K562 (cell line): ENCODE data around the gene FRMPD4. TPM values are rescaled to one million over a fixed set of nuclear protein-coding genes. Genes with fewer than 3 reads are reported as not detected.

Experiments used
- ATAC-seq: fragments of 200-7000 bp; cut with Tn5 transposase; 3 replicates; pipeline ENCODE4 v1.9.1; 2020; ENCODE audit warnings: moderate library complexity
- BruUV-seq: library from RNA; stranded (reverse); fragments of 400-500 nt; replicated peaks from 2 replicates; lab custom pipeline; 2021; lab: Mats Ljungman, UMichigan
- CTCF ChIA-PET: fragments of 300-600 bp; formaldehyde crosslinking; extraction: SDS; loops from one replicate; lab custom pipeline; 2021; ENCODE audit warnings: low intra/inter-chr PET ratio; lab: Yijun Ruan, JAX
- POLR2A ChIA-PET: fragments of 300-600, 350-650 bp; sonication (Branson Sonifier 250); formaldehyde crosslinking; extraction: SDS; loops from one replicate; lab custom pipeline; 2021; ENCODE audit warnings: antibody characterized with exemption, inconsistent platforms; lab: Yijun Ruan, JAX
- DNase-seq, 4 experiments: peaks; one replicate each; pipeline versions ENCODE4 v3.0.0 to v3.0.0-alpha.2; 2011 to 2018; ENCODE audit warnings: low spot score in 3 of 4, mixed read lengths in 3 of 4; ENCODE audit errors: extremely low read depth in 1 of 4
- FAIRE-seq: peaks from 2 replicates; lab custom pipeline; 2011; peaks lifted over from hg19 to GRCh38; lab: Jason Lieb, UNC
- H2AFZ ChIP-seq: 2 replicates; pipeline ENCODE4 v1.6.0; 2011; ENCODE audit warnings: low read depth, low read length, control low read depth, inconsistent platforms
- H3K27ac ChIP-seq: fragments of 200-600 bp; 3 replicates; pipeline ENCODE4 v1.8.0; 2011; ENCODE audit warnings: low read depth, mild to moderate bottlenecking, control low read depth, inconsistent platforms, low read length, moderate library complexity, mixed read lengths; ENCODE audit errors: extremely low read depth
- H3K27me3 ChIP-seq, 2 experiments: fragments of 300-600 bp in 1 of 2; 2 replicates in 1 of 2; 3 replicates in 1 of 2; pipeline versions ENCODE4 v1.6.0 to v1.8.0; 2011; ENCODE audit warnings: inconsistent platforms in 2 of 2, low read length in 2 of 2, mild to moderate bottlenecking in 1 of 2, mixed read lengths in 1 of 2, moderate library complexity in 1 of 2; ENCODE audit not compliant: control insufficient read depth in 2 of 2, insufficient read depth in 2 of 2
- H3K36me3 ChIP-seq: fragments of 300-600 bp; 3 replicates; pipeline ENCODE4 v1.8.0; 2011; ENCODE audit warnings: mild to moderate bottlenecking, low read length, inconsistent platforms; ENCODE audit not compliant: control insufficient read depth, insufficient read depth
- H3K4me1 ChIP-seq, 2 experiments: fragments of 200-600 bp in 1 of 2; replicated peaks in 1 of 2; 2 replicates in 1 of 2; 3 replicates in 1 of 2; pipeline versions ENCODE4 v1.5.1 to v1.8.0; 2011; ENCODE audit warnings: inconsistent platforms in 2 of 2, low read length in 2 of 2, mild to moderate bottlenecking in 1 of 2, mixed read lengths in 1 of 2, moderate library complexity in 1 of 2; ENCODE audit not compliant: control insufficient read depth in 2 of 2, insufficient read depth in 2 of 2
- H3K4me2 ChIP-seq: 2 replicates; pipeline ENCODE4 v1.6.1; 2011; ENCODE audit warnings: low read length, control low read depth, inconsistent platforms, mixed read lengths; ENCODE audit not compliant: insufficient read depth
- H3K4me3 ChIP-seq: fragments of 200-600 bp; sonication (generic), shearing (Covaris generic); 2 replicates; pipeline ENCODE4 v1.5.1; 2016; ENCODE audit warnings: control low read depth, inconsistent platforms
- H3K79me2 ChIP-seq: fragments of 200-600 bp; 3 replicates; pipeline ENCODE4 v1.8.0; 2011; ENCODE audit warnings: low read length, inconsistent platforms; ENCODE audit not compliant: control insufficient read depth, insufficient read depth
- H3K9ac ChIP-seq, 2 experiments: 2 replicates each; pipeline versions ENCODE4 v1.6.0 to v1.6.1; 2011; ENCODE audit warnings: low read depth in 2 of 2, low read length in 2 of 2, control low read depth in 1 of 2, inconsistent platforms in 1 of 2, mild to moderate bottlenecking in 1 of 2, mixed read lengths in 1 of 2; ENCODE audit not compliant: insufficient read depth in 1 of 2
- H3K9me1 ChIP-seq: one replicate; pipeline ENCODE4 v1.6.0; 2011; ENCODE audit warnings: inconsistent platforms, mild to moderate bottlenecking, low read length, moderate library complexity; ENCODE audit not compliant: control insufficient read depth, insufficient read depth
- H3K9me3 ChIP-seq: replicated peaks from 2 replicates; pipeline ENCODE4 v1.5.1; 2011; ENCODE audit warnings: low read depth, low read length, inconsistent platforms; ENCODE audit not compliant: control insufficient read depth, insufficient read depth
- H4K20me1 ChIP-seq: replicated peaks from 2 replicates; pipeline ENCODE4 v1.6.1; 2011; ENCODE audit warnings: low read length, inconsistent platforms, mixed read lengths; ENCODE audit not compliant: control insufficient read depth, insufficient read depth
- ADNP ChIP-seq: fragments of 200-800 bp; sonication (Bioruptor generic); IDR thresholded peaks from 2 replicates; pipeline ENCODE4 v1.6.1; 2016; ENCODE audit warnings: missing genetic modification characterization, missing compliant biosample characterization
- FOXJ3 ChIP-seq: sonication (generic); formaldehyde crosslinking; IDR thresholded peaks from 2 replicates; pipeline ENCODE4 v1.4.0; 2020; ENCODE audit warnings: mild to moderate bottlenecking, missing genetic modification reagents
- HDGF ChIP-seq: fragments of 450-650 bp; IDR thresholded peaks from 2 replicates; pipeline ENCODE4 v1.6.1; 2016
- KAT2B ChIP-seq: IDR thresholded peaks from one replicate; pipeline ENCODE4 v1.6.1; 2012; ENCODE audit warnings: low read depth, mild to moderate bottlenecking, control low read depth, inconsistent platforms, low read length, moderate library complexity
- MAFF ChIP-seq: IDR thresholded peaks from 2 replicates; pipeline ENCODE4 v1.6.1; 2012; ENCODE audit warnings: low read length, improper control_type of control experiment
- MEF2D ChIP-seq: conservative IDR thresholded peaks from 2 replicates; pipeline ENCODE4 v1.6.1; 2016; ENCODE audit warnings: low read depth, missing genetic modification characterization, missing compliant biosample characterization
- MYC ChIP-seq, 2 experiments: fragments of 250-450 bp in 1 of 2; sonication (Bioruptor Pico) in 1 of 2; IDR thresholded peaks; 2 replicates each; pipeline versions ENCODE4 v1.5.1 to v1.6.1; 2012 to 2021; ENCODE audit warnings: low read depth in 2 of 2, borderline replicate concordance in 1 of 2, improper control_type of control experiment in 1 of 2, low read length in 1 of 2, mild to moderate bottlenecking in 1 of 2, moderate library complexity in 1 of 2
- POLR2H ChIP-seq: IDR thresholded peaks from 2 replicates; pipeline ENCODE4 v1.6.1; 2016; ENCODE audit warnings: missing genetic modification characterization, low read depth, mild to moderate bottlenecking, control low read depth, missing compliant biosample characterization, moderate library complexity
- PTBP1 ChIP-seq: fragments of 200-400 bp; formaldehyde crosslinking; IDR thresholded peaks from 2 replicates; pipeline ENCODE4 v1.6.1; 2017; ENCODE audit warnings: low read depth, low read length
- SP2 ChIP-seq: IDR thresholded peaks from 2 replicates; pipeline ENCODE4 v1.6.1; 2011; ENCODE audit warnings: mild to moderate bottlenecking, low read depth, low read length, moderate library complexity; ENCODE audit not compliant: poor library complexity, severe bottlenecking; ENCODE audit errors: extremely low read depth
- STAG1 ChIP-seq: sonication (generic); formaldehyde crosslinking; IDR thresholded peaks from 2 replicates; pipeline ENCODE4 v1.5.0; 2020; ENCODE audit warnings: missing genetic modification reagents, borderline replicate concordance
- TCF7L2 ChIP-seq: fragments of 150-350 bp; IDR thresholded peaks from 2 replicates; pipeline ENCODE4 v1.6.1; 2016; ENCODE audit warnings: low read depth, mild to moderate bottlenecking, low read length, moderate library complexity
- ZNF175 ChIP-seq: fragments of 200-800 bp; sonication (Bioruptor generic); IDR thresholded peaks from 2 replicates; pipeline ENCODE4 v1.6.1; 2016; ENCODE audit warnings: low read depth, mild to moderate bottlenecking, missing genetic modification characterization, missing compliant biosample characterization
- ZNF347 ChIP-seq: fragments of 450-650 bp; formaldehyde crosslinking; IDR thresholded peaks from 2 replicates; pipeline ENCODE4 v1.4.0; 2020; ENCODE audit warnings: low read depth, mild to moderate bottlenecking, moderate library complexity
- ZNF584 ChIP-seq: fragments of 200-800 bp; sonication (Bioruptor generic); IDR thresholded peaks from 2 replicates; pipeline ENCODE4 v1.6.1; 2016; ENCODE audit warnings: low read depth, mild to moderate bottlenecking, missing genetic modification characterization, missing compliant biosample characterization
- ZNF766 ChIP-seq: fragments of 200-800 bp; sonication (Bioruptor generic); conservative IDR thresholded peaks from 2 replicates; pipeline ENCODE4 v1.6.1; 2016; ENCODE audit warnings: missing genetic modification characterization, missing compliant biosample characterization
- ZNF785 ChIP-seq: fragments of 250-450 bp; sonication (Bioruptor Pico); IDR thresholded peaks from 2 replicates; pipeline ENCODE4 v1.4.0; 2020; ENCODE audit warnings: mild to moderate bottlenecking
- WGBS: fragments of 100-300 bp; shearing (Covaris generic); methylation state at CpG from one replicate; pipeline ENCODE4 v1.1.6; 2016; ENCODE audit warnings: low coverage, mixed read lengths; ENCODE audit not compliant: insufficient coverage; ENCODE audit errors: missing lambda C conversion rate; 5-methylcytosine and 5-hydroxymethylcytosine counted together
- in situ Hi-C: fragments of 300-500 bp; cut with MboI; formaldehyde crosslinking; loops from 4 replicates; pipeline ENCODE4 v1.15.0; 2018; ENCODE audit warnings: inconsistent platforms, mixed read lengths
- intact Hi-C: fragments of 100-400 bp; cut with micrococcal nuclease; formaldehyde crosslinking; loops from 2 replicates; pipeline ENCODE4 v1.14.2; 2022
- polyA plus RNA-seq, 8 experiments: library from polyadenylated mRNA; depleted of rRNA in 4 of 8; stranded (reverse) in 5 of 8; unstranded in 3 of 8; fragments of >200 nt; fragmentation: Nextera tagmentation in 2 of 8; fragmentation: Illumina TruSeq in 1 of 8; extraction: Ambion mirVana in 2 of 8; extraction: Trizol in 1 of 8; gene quantifications; 2 replicates each; pipeline versions ENCODE4 v1.2.1 to v1.2.3, GENCODE V29; 2011 to 2014; ENCODE audit warnings: inconsistent platforms in 1 of 8, missing spikeins in 1 of 8
- total RNA-seq, 7 experiments: library from RNA; depleted of rRNA in 6 of 7; stranded (reverse); fragments of >200 nt in 6 of 7; fragmentation: Illumina TruSeq in 2 of 7; extraction: Trizol in 2 of 7; gene quantifications; 2 replicates each; pipeline versions ENCODE4 v1.2.1 to v1.2.3, GENCODE V29; 2011 to 2021; ENCODE audit warnings: low replicate concordance in 1 of 7

Gene FRMPD4
- total and polyA plus RNA-seq, 9 of the 15 experiments (the other 6 are each of a cell fraction or from before 2014, with no cell fraction given), result not detected

- no peak overlapping the region for H3K27ac ChIP-seq
- no peak overlapping the region for H2AFZ ChIP-seq
- no TSS peak for BruUV-seq
- TF ChIP-seq ADNP (no peak), HDGF (no peak), POLR2H (tag) (no peak), MAFF (no peak), STAG1 (CRISPR knock-in tag) (no peak), MYC (IDR thresholded peaks at IDR 0.05; ENCODE audit: low read depth, low read length) (no peak), MYC (CRISPR knock-in tag; IDR thresholded peaks at IDR 0.05; ENCODE audit: borderline replicate concordance, low read depth) (no peak), ZNF584 (CRISPR knock-in tag) (no peak), ZNF785 (CRISPR knock-in tag) (no peak), FOXJ3 (CRISPR knock-in tag) (no peak), SP2 (no peak), ZNF175 (CRISPR knock-in tag) (no peak), KAT2B (no peak), ZNF347 (CRISPR knock-in tag) (no peak), MEF2D (tag) (no peak), ZNF766 (CRISPR knock-in tag) (no peak), PTBP1 (no peak), TCF7L2 (no peak)
- TF ChIP-seq, all 486 proteins: peak for 0
- no peaks in the 10 kb centered on the region for H3K79me2 ChIP-seq
- no peak overlapping the region for H3K9ac ChIP-seq
- H3K9me3 ChIP-seq, result no peaks in the 10 kb centered on the region
- in situ Hi-C loops (no loop called here), intact Hi-C loops (no loop called here)
- no peaks in the 10 kb centered on the region for H3K9me1 ChIP-seq
- no peak overlapping the region for H3K4me3 ChIP-seq
- DNase-seq (no peak), FAIRE-seq (no peak), ATAC-seq (no peak)
- H3K27me3 ChIP-seq, result no peaks in the 10 kb centered on the region
- no peaks in the 10 kb centered on the region for H4K20me1 ChIP-seq
- no peaks in the 10 kb centered on the region for H3K36me3 ChIP-seq
- CTCF ChIA-PET, result no interaction called here
- POLR2A ChIA-PET, result no interaction called here
- WGBS, result 2% methylated on average over 4 of the region's 4 CpGs
- no peak overlapping the region for H3K4me2 ChIP-seq
- no peaks in the 10 kb centered on the region for H3K4me1 ChIP-seq
Measured at GRCh38 chrX:12139934-12140611, 1.8 kb downstream of the FRMPD4 start.
